Naive B cell (primary cell): ENCODE data around the gene CDH23. TPM values are rescaled to one million over a fixed set of nuclear protein-coding genes. Genes with fewer than 3 reads are reported as not detected.

Source experiments
- ATAC-seq, 2 donors: fragments of 150-1000 bp; cut with Tn5 transposase; 2 replicates each; pipeline ENCODE4 v1.10.0; 2021; ENCODE audit warnings: low read depth in 2 of 2, mild to moderate bottlenecking in 2 of 2, moderate library complexity in 2 of 2
- DNase-seq: peaks from one replicate; pipeline ENCODE4 v3.0.0; 2022
- H3K27ac Mint-ChIP-seq, 6 donors: one replicate each; pipeline ENCODE4 v1.8.0; 2020 to 2022; ENCODE audit warnings: mild to moderate bottlenecking in 6 of 6, mixed read lengths in 6 of 6, moderate library complexity in 5 of 6, inconsistent platforms in 2 of 6
- H3K27me3 Mint-ChIP-seq, 3 donors: one replicate each; pipeline ENCODE4 v1.8.0; 2021 to 2022; ENCODE audit warnings: mixed read lengths in 3 of 3, mild to moderate bottlenecking in 1 of 3
- H3K36me3 Mint-ChIP-seq, 2 donors: one replicate each; pipeline ENCODE4 v1.8.0; 2020 to 2022; ENCODE audit warnings: mixed read lengths in 2 of 2, inconsistent platforms in 1 of 2, mild to moderate bottlenecking in 1 of 2
- H3K4me1 Mint-ChIP-seq, 3 donors: one replicate each; pipeline ENCODE4 v1.8.0; 2020 to 2022; ENCODE audit warnings: mixed read lengths in 3 of 3, inconsistent platforms in 1 of 3, mild to moderate bottlenecking in 1 of 3, moderate library complexity in 1 of 3
- H3K4me3 Mint-ChIP-seq, 8 donors: one replicate each; pipeline ENCODE4 v1.8.0; 2020 to 2022; ENCODE audit warnings: mild to moderate bottlenecking in 8 of 8, mixed read lengths in 8 of 8, moderate library complexity in 8 of 8, inconsistent platforms in 2 of 8
- H3K9me3 Mint-ChIP-seq, 7 donors: one replicate each; pipeline ENCODE4 v1.8.0; 2020 to 2022; ENCODE audit warnings: mixed read lengths in 7 of 7, mild to moderate bottlenecking in 5 of 7, inconsistent platforms in 2 of 7, moderate library complexity in 1 of 7
- polyA plus RNA-seq, 6 donors: library from polyadenylated mRNA; unstranded; fragments of 300-500 nt; fragmentation: Illumina TruSeq; gene quantifications; one replicate each; pipeline ENCODE4 v1.2.3, GENCODE V29; 2021; ENCODE audit warnings: low read depth in 6 of 6

Gene CDH23
- polyA plus RNA-seq, 6 donors from 2014 or later: 0.05 to 0.62 (median 0.21) TPM; not detected in 2

- no peaks in the 10 kb centered on the region for H3K9me3 Mint-ChIP-seq
- DNase-seq (no peak), ATAC-seq (no peak)
- no peak overlapping the region for H3K4me3 Mint-ChIP-seq
- H3K36me3 Mint-ChIP-seq: no peaks in the 10 kb centered on the region
- H3K4me1 Mint-ChIP-seq: no peaks in the 10 kb centered on the region
- peak overlapping the region in 1 of 6 donors; percentile 46 for H3K27ac Mint-ChIP-seq
- H3K27me3 Mint-ChIP-seq: peaks cover 0 to 27% (median 18%) of the 10 kb centered on the region in 3 donors
Measured at GRCh38 chr10:71434760-71435394, 38.2 kb downstream of the CDH23 start.

DNA sequence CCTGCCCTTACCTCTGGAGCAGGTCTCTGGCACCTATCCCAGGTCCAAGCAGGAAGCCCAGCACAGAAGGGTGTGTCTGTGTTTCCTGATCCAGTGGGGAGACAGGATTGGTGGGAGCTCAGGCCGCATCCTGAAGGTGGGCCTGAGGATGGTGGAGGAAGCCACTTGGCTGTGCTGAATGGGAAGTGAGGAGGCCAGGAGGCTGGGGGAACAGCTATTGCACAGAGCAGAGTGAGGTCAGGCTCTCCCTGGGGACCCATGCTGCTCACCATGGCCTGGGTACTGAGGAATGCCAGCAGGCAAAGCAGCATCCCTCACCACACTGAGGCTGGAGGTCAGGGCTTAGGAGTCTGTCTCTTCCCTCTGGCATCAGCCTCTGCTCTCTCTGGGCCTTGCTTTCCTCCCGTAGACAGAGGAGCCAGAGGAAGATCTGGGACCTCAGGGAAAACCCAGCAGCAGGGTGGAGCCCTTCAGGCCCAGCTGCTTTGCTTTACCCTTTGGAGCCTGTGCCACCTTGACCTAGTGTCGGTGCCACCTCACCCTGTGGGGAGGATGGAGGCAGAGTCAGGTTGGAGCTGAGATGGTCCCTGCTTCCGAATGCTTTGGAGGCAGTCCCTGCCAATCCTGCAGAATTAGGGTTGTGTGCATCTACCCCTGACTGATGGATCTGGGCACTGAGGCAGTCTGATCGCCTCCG is 39.0 kb downstream of the CDH23 start:
- Mint-ChIP-seq H3K4me1 (no peaks in the 10 kb centered on the region), H3K9me3 (no peaks in the 10 kb centered on the region), H3K27me3 (peaks cover 0 to 27% (median 16%) of the 10 kb centered on the region in 3 donors), H3K27ac (no peak overlapping the region), H3K36me3 (no peaks in the 10 kb centered on the region), H3K4me3 (peak overlapping the region in 1 of 8 donors; percentile 57)
- ATAC-seq (no peak), DNase-seq (no peak)

GRCh38 chr10:71436268-71437125 is 39.8 kb downstream of the CDH23 start:
- ATAC-seq (no peak), DNase-seq (no peak)
- Mint-ChIP-seq H3K27me3 (peaks cover 0 to 27% (median 16%) of the 10 kb centered on the region in 3 donors), H3K36me3 (no peaks in the 10 kb centered on the region), H3K27ac (peak overlapping the region in 1 of 6 donors; percentile 3), H3K4me1 (no peaks in the 10 kb centered on the region), H3K4me3 (no peak overlapping the region), H3K9me3 (no peaks in the 10 kb centered on the region)

GRCh38 chr10:71437537-71438092 is 40.9 kb downstream of the CDH23 start:
- Mint-ChIP-seq H3K27me3 (peaks cover 0 to 19% (median 10%) of the 10 kb centered on the region in 3 donors), H3K4me1 (no peaks in the 10 kb centered on the region), H3K4me3 (no peak overlapping the region), H3K27ac (no peak overlapping the region), H3K36me3 (no peaks in the 10 kb centered on the region), H3K9me3 (no peaks in the 10 kb centered on the region)
- ATAC-seq (no peak), DNase-seq (no peak)

DNA sequence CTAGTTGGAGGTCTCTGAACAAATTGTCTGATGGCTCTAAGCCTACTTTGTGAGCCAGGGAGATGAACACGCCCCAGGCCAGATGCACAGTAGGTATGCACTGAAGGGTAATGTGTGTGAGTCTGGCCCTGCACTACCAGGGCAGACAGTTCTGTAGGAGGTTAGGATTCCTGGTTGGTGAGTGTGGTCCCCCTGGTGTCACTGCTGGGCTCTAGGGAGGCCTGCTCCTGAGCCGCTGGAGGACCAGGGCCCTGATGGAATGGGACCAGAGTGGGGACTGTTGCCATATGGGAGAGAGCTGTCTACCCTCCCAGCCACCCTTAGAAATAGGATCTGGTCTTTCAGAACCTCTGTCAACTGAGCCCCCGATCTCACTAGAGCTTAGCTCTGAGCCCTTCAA is 42.0 kb downstream of the CDH23 start:
- no peak overlapping the region for H3K27ac Mint-ChIP-seq
- no peaks in the 10 kb centered on the region for H3K36me3 Mint-ChIP-seq
- H3K4me1 Mint-ChIP-seq: no peaks in the 10 kb centered on the region
- no peak for ATAC-seq
- peaks cover 0 to 12% (median 4%) of the 10 kb centered on the region in 3 donors for H3K27me3 Mint-ChIP-seq
- no peaks in the 10 kb centered on the region for H3K9me3 Mint-ChIP-seq
- no peak for DNase-seq
- H3K4me3 Mint-ChIP-seq: no peak overlapping the region

- Mint-ChIP-seq H3K27me3 (peaks cover 0 to 6% (median 0%) of the 10 kb centered on the region in 3 donors), H3K4me1 (no peaks in the 10 kb centered on the region), H3K4me3 (no peak overlapping the region), H3K36me3 (no peaks in the 10 kb centered on the region), H3K9me3 (no peaks in the 10 kb centered on the region), H3K27ac (peak overlapping the region in 1 of 6 donors; percentile 75)
- DNase-seq (no peak), ATAC-seq (no peak)
Measured at GRCh38 chr10:71439670-71440425, 43.1 kb downstream of the CDH23 start.

DNA sequence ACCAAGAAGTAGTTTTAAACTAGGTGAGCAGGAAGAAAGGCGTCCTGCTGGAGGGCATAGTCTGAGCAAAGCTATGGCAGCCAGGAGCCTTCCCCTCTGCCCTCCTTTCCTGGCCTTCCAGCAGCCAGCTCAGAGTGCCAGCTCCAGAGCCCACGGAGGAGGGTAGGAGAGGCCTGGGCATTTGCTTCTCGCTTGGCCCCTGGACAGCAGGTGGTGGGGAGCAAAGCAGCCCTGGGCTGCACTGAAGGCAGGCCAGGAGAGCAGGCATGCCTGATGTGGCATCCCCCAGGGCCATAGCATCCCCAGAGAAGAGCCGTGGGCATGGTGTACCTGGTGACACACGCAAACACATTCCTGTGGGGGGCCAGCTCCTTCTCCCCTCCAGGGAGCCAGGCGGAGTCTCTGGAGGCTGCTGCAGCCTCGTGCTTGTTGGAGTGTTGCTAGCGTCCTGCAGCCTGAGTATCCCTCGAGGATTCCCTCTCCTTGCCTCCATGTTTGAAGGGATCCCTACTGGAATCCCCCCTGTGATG is 43.9 kb downstream of the CDH23 start:
- Mint-ChIP-seq H3K27ac (no peak overlapping the region), H3K4me1 (no peaks in the 10 kb centered on the region), H3K9me3 (no peaks in the 10 kb centered on the region), H3K4me3 (no peak overlapping the region), H3K36me3 (no peaks in the 10 kb centered on the region), H3K27me3 (peaks cover 0 to 6% (median 0%) of the 10 kb centered on the region in 3 donors)
- no peak for DNase-seq
- ATAC-seq: no peak

DNA sequence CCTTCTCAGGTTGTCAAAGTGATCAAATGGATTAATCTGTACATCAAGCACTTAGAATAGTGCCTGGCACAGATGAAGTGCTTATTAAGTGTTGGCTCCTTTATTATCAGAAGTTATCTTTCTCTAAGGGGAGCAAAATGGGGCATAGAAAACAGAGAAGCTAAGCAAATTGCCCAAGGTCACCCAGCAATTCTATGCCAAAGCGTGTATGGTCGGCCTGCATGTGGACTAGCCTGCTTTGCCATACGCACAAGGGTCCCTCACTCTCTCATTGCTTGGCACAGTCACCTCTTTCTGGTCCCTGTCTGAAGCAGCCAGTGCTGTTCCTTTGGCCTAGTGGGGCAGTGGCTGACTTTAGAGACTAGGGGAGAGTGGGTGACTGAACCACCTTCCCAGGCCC is 45.3 kb downstream of the CDH23 start:
- DNase-seq (no peak), ATAC-seq (no peak)
- no peaks in the 10 kb centered on the region for H3K9me3 Mint-ChIP-seq
- H3K4me3 Mint-ChIP-seq: no peak overlapping the region
- H3K27ac Mint-ChIP-seq: no peak overlapping the region
- no peaks in the 10 kb centered on the region for H3K36me3 Mint-ChIP-seq
- H3K27me3 Mint-ChIP-seq: peaks cover 0 to 6% (median 0%) of the 10 kb centered on the region in 3 donors
- H3K4me1 Mint-ChIP-seq: no peaks in the 10 kb centered on the region

DNA sequence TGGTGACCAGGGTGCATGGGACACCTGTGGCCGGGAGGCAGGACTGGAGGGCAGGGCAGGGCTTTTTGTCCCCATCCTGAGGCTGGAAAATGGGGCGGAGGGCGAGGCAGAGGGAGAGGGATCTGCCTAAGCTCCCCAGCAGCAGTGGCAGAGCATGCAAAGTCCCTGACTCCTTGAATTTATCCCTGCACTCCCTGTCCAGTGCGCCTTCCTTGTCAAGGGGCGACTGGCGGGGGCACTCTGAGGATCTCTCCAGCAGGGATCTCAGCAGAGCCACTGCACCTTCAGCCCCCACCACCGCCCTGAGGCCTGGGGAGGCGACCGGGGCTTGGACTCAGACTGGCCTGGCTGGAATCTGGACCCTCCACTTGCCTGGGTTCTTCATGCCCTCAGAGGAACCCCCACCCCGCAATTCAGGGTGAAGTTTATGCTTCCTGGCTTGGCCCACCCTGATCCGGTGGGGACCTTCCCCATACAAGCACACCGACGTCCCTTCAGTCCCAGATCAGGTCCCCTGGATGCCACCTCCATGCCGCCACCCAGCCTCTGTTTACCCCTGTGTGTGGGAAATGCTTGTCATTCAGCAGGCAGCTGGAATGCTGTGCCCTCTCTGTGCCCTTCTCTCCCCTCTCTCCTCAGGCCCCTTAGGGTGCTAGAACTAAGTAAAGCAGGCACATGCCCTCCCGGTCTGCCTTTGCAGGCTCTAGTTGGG is 46.3 kb downstream of the CDH23 start:
- no peak overlapping the region for H3K4me3 Mint-ChIP-seq
- H3K36me3 Mint-ChIP-seq: no peaks in the 10 kb centered on the region
- DNase-seq (no peak), ATAC-seq (no peak)
- H3K4me1 Mint-ChIP-seq: no peaks in the 10 kb centered on the region
- peaks cover 0 to 6% (median 0%) of the 10 kb centered on the region in 3 donors for H3K27me3 Mint-ChIP-seq
- no peak overlapping the region for H3K27ac Mint-ChIP-seq
- no peaks in the 10 kb centered on the region for H3K9me3 Mint-ChIP-seq

GRCh38 chr10:71443676-71444075 is 47.0 kb downstream of the CDH23 start:
- Mint-ChIP-seq H3K27me3 (peaks cover 0 to 6% (median 0%) of the 10 kb centered on the region in 3 donors), H3K4me1 (no peaks in the 10 kb centered on the region), H3K9me3 (no peaks in the 10 kb centered on the region), H3K4me3 (no peak overlapping the region), H3K27ac (no peak overlapping the region), H3K36me3 (no peaks in the 10 kb centered on the region)
- DNase-seq (no peak), ATAC-seq (no peak)

GRCh38 chr10:71444284-71445054 is 47.7 kb downstream of the CDH23 start:
- H3K36me3 Mint-ChIP-seq: no peaks in the 10 kb centered on the region
- ATAC-seq: no peak
- H3K4me3 Mint-ChIP-seq: no peak overlapping the region
- no peaks in the 10 kb centered on the region for H3K9me3 Mint-ChIP-seq
- peak overlapping the region in 1 of 6 donors; percentile 21 for H3K27ac Mint-ChIP-seq
- no peak for DNase-seq
- no peaks in the 10 kb centered on the region for H3K4me1 Mint-ChIP-seq
- peaks cover 0 to 6% (median 0%) of the 10 kb centered on the region in 3 donors for H3K27me3 Mint-ChIP-seq

DNA sequence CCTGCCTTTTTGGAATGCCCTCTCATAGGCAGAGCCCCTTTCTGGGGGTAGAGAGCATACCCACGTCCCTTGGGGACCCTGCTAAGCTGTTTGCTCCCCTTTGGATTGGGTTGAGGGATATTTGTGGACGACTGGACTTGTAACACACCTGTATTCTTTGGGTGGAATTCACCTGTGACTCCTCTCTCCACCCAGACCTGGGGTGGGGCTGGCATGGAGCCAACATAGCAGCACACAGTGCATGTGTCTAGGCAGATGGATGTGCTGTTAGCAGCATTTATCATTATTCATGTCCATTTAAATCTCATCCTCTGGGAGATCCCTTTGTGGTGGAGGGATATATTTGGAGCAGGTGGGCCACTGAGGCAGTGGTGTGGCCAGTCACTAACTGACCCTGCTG is 51.0 kb downstream of the CDH23 start:
- Mint-ChIP-seq H3K36me3 (no peaks in the 10 kb centered on the region), H3K9me3 (no peaks in the 10 kb centered on the region), H3K27me3 (peaks cover 0 to 4% (median 0%) of the 10 kb centered on the region in 3 donors), H3K4me3 (no peak overlapping the region), H3K27ac (peak overlapping the region in 1 of 6 donors; percentile 59), H3K4me1 (no peaks in the 10 kb centered on the region)
- no peak for DNase-seq
- no peak for ATAC-seq
